SK-N-SH (cell line): ENCODE results near the gene CIB4. TPM values are rescaled to one million over a fixed set of nuclear protein-coding genes. Genes with fewer than 3 reads are reported as not detected.

ENCODE experiments used
- CTCF ChIA-PET: fragments of 300-600, 350-600 bp; formaldehyde crosslinking; extraction: SDS; loops from one replicate; lab custom pipeline; 2021; lab: Yijun Ruan, JAX
- POLR2A ChIA-PET: fragments of 350-600 bp; sonication (Branson Sonifier 250); formaldehyde crosslinking; extraction: SDS; loops from one replicate; lab custom pipeline; 2020; ENCODE audit warnings: antibody characterized with exemption, inconsistent platforms; lab: Yijun Ruan, JAX
- DNase-seq: peaks from one replicate; pipeline ENCODE4 v3.0.0; 2012
- H2AFZ ChIP-seq: fragments of 200-600 bp; sonication (generic); 2 replicates; pipeline ENCODE4 v1.8.1; 2016; ENCODE audit warnings: antibody characterized with exemption, mild to moderate bottlenecking, low read depth
- H3F3A ChIP-seq: fragments of 200-600 bp; sonication (generic); replicated peaks from 2 replicates; pipeline ENCODE3; 2016; ENCODE audit warnings: antibody characterized with exemption, mild to moderate bottlenecking; ENCODE audit not compliant: insufficient read depth
- H3K27ac ChIP-seq, 2 experiments: fragments of 200-500 bp in 1 of 2; fragments of 200-600 bp in 1 of 2; sonication (Bioruptor generic) in 1 of 2; sonication (generic), shearing (Covaris generic) in 1 of 2; 2 replicates each; pipeline versions ENCODE4 v1.5.1 to v1.6.1; 2014 to 2016; ENCODE audit warnings: low read depth in 2 of 2, inconsistent platforms in 1 of 2, low read length in 1 of 2, mild to moderate bottlenecking in 1 of 2, mixed read lengths in 1 of 2
- H3K27me3 ChIP-seq: fragments of 200-600 bp; sonication (generic), shearing (Covaris generic); 2 replicates; pipeline ENCODE4 v1.6.1; 2016; ENCODE audit warnings: mixed run types; ENCODE audit not compliant: insufficient read depth
- H3K36me3 ChIP-seq, 2 experiments: fragments of 200-500 bp in 1 of 2; fragments of 200-600 bp in 1 of 2; sonication (Bioruptor generic) in 1 of 2; sonication (generic) in 1 of 2; replicated peaks in 1 of 2; 2 replicates each; pipeline versions ENCODE3 to v1.5.1; 2014 to 2016; ENCODE audit warnings: low read length in 1 of 2, mild to moderate bottlenecking in 1 of 2; ENCODE audit not compliant: insufficient read depth in 2 of 2, control insufficient read depth in 1 of 2
- H3K4me1 ChIP-seq, 2 experiments: fragments of 200-500 bp in 1 of 2; fragments of 200-600 bp in 1 of 2; sonication (Bioruptor generic) in 1 of 2; sonication (generic), shearing (Covaris generic) in 1 of 2; 2 replicates each; pipeline versions ENCODE4 v1.5.1 to v1.6.1; 2014 to 2016; ENCODE audit warnings: low read depth in 1 of 2, low read length in 1 of 2, mixed run types in 1 of 2; ENCODE audit not compliant: insufficient read depth in 2 of 2, control insufficient read depth in 1 of 2
- H3K4me2 ChIP-seq: fragments of 200-600 bp; sonication (generic), shearing (Covaris generic); 2 replicates; pipeline ENCODE4 v1.6.1; 2017; ENCODE audit warnings: mixed run types
- H3K4me3 ChIP-seq, 2 experiments: fragments of 200-500 bp in 1 of 2; fragments of 200-600 bp in 1 of 2; sonication (Bioruptor generic) in 1 of 2; sonication (generic), shearing (Covaris generic) in 1 of 2; 2 replicates each; pipeline versions ENCODE4 v1.5.1 to v1.8.1; 2014 to 2016; ENCODE audit warnings: low read depth in 2 of 2, inconsistent platforms in 1 of 2, low read length in 1 of 2, mild to moderate bottlenecking in 1 of 2, mixed read lengths in 1 of 2, moderate library complexity in 1 of 2
- H3K79me2 ChIP-seq: fragments of 200-600 bp; sonication (generic); 2 replicates; pipeline ENCODE4 v1.8.1; 2017; ENCODE audit warnings: mild to moderate bottlenecking; ENCODE audit not compliant: insufficient read depth
- H3K9ac ChIP-seq: fragments of 200-600 bp; sonication (generic); 2 replicates; pipeline ENCODE4 v1.6.1; 2017; ENCODE audit warnings: mixed run types
- H3K9me2 ChIP-seq: fragments of 200-600 bp; sonication (generic); 2 replicates; pipeline ENCODE4 v1.6.1; 2017; ENCODE audit warnings: mixed run types
- H3K9me3 ChIP-seq: fragments of 200-600 bp; sonication (generic); 2 replicates; pipeline ENCODE4 v1.6.1; 2017; ENCODE audit warnings: mixed run types, mild to moderate bottlenecking, moderate library complexity
- H4K20me1 ChIP-seq: fragments of 200-600 bp; sonication (generic); 2 replicates; pipeline ENCODE4 v1.6.1; 2017; ENCODE audit warnings: mild to moderate bottlenecking, mixed run types; ENCODE audit not compliant: insufficient read depth
- CHD2 ChIP-seq: fragments of 150-350 bp; IDR thresholded peaks from 2 replicates; pipeline ENCODE4 v1.6.1; 2018; ENCODE audit warnings: low read length; ENCODE audit not compliant: partially characterized antibody
- EZH2phosphoT487 ChIP-seq: fragments of 200-600 bp; sonication (generic); IDR thresholded peaks from 2 replicates; pipeline ENCODE4 v1.6.1; 2017; ENCODE audit warnings: low read depth, mixed run types, mild to moderate bottlenecking, antibody characterized with exemption, moderate library complexity, borderline replicate concordance
- FOXJ3 ChIP-seq: sonication (generic); formaldehyde crosslinking; IDR thresholded peaks from 2 replicates; pipeline ENCODE4 v1.5.1; 2020; ENCODE audit warnings: mild to moderate bottlenecking, missing genetic modification reagents
- GATA2 ChIP-seq: sonication (generic); formaldehyde crosslinking; IDR thresholded peaks from 2 replicates; pipeline ENCODE4 v1.5.0; 2020; ENCODE audit warnings: mild to moderate bottlenecking, missing genetic modification reagents
- NFIC ChIP-seq: IDR thresholded peaks from 2 replicates; pipeline ENCODE4 v1.4.0; 2012; ENCODE audit warnings: borderline replicate concordance
- RAD21 ChIP-seq: IDR thresholded peaks from 2 replicates; pipeline ENCODE4 v1.6.1; 2012; ENCODE audit warnings: mild to moderate bottlenecking, low read length
- RFX5 ChIP-seq: IDR thresholded peaks from 2 replicates; pipeline ENCODE4 v1.6.1; 2012; ENCODE audit warnings: mild to moderate bottlenecking, improper control_type of control experiment, low read length
- RXRA ChIP-seq: IDR thresholded peaks from 2 replicates; pipeline ENCODE4 v1.4.0; 2012; ENCODE audit warnings: low read depth, mild to moderate bottlenecking, borderline replicate concordance
- YY1 ChIP-seq: IDR thresholded peaks from 2 replicates; pipeline ENCODE4 v1.4.0; 2012; ENCODE audit warnings: low read depth, mild to moderate bottlenecking
- WGBS: methylation state at CpG from one replicate; pipeline ENCODE4 v1.1.6; 2017; ENCODE audit warnings: low lambda C conversion rate; 5-methylcytosine and 5-hydroxymethylcytosine counted together
- polyA plus RNA-seq, 3 experiments: library from polyadenylated mRNA; depleted of rRNA; stranded (reverse); fragments of >200 nt; gene quantifications; 2 replicates each; pipeline ENCODE4 v1.2.3, GENCODE V29; 2012
- TF ChIP-seq, protein P1 (sequence below): IDR thresholded peaks from 2 replicates; pipeline ENCODE4 v1.6.1; 2012; ENCODE audit warnings: mild to moderate bottlenecking, low read depth, low read length, moderate library complexity
- TF ChIP-seq, protein P2 (sequence below): IDR thresholded peaks from 2 replicates; pipeline ENCODE4 v1.4.0; 2012; ENCODE audit warnings: low read depth, borderline replicate concordance

The CIB4 gene
- polyA plus RNA-seq, 1 of the 3 experiments (the other 2 are of a cell fraction): not detected

DNA sequence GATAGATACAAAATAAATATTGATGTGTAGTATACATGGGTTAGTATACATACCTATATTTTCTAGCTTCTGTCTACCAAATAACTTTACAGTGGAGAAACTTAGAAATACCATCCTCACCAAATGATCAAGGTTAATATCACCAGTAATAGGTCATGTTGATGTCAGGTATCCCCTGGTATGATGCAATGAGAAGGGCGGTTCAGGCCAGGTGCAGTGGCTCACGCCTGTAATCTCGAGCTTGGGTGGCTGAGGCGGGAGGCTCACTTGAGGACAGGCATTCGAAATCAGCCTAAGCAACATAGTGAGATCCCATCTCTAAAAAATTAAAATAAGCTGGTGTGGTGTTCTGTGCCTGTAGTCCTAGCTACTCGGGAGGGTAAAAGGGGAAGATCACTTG is 38.6 kb downstream of the CIB4 start:
- no peaks in the 10 kb centered on the region; a peak in 1 of 4 replicates for H3K4me1 ChIP-seq
- H3F3A ChIP-seq: no peaks in the 10 kb centered on the region
- H3K79me2 ChIP-seq: no peaks in the 10 kb centered on the region
- WGBS: 36% methylated on average over 6 of the region's 6 CpGs
- TF ChIP-seq NFIC (no peak), EZH2phosphoT487 (no peak), RAD21 (no peak), FOXJ3 (no peak)
- TF ChIP-seq, protein P1, sequence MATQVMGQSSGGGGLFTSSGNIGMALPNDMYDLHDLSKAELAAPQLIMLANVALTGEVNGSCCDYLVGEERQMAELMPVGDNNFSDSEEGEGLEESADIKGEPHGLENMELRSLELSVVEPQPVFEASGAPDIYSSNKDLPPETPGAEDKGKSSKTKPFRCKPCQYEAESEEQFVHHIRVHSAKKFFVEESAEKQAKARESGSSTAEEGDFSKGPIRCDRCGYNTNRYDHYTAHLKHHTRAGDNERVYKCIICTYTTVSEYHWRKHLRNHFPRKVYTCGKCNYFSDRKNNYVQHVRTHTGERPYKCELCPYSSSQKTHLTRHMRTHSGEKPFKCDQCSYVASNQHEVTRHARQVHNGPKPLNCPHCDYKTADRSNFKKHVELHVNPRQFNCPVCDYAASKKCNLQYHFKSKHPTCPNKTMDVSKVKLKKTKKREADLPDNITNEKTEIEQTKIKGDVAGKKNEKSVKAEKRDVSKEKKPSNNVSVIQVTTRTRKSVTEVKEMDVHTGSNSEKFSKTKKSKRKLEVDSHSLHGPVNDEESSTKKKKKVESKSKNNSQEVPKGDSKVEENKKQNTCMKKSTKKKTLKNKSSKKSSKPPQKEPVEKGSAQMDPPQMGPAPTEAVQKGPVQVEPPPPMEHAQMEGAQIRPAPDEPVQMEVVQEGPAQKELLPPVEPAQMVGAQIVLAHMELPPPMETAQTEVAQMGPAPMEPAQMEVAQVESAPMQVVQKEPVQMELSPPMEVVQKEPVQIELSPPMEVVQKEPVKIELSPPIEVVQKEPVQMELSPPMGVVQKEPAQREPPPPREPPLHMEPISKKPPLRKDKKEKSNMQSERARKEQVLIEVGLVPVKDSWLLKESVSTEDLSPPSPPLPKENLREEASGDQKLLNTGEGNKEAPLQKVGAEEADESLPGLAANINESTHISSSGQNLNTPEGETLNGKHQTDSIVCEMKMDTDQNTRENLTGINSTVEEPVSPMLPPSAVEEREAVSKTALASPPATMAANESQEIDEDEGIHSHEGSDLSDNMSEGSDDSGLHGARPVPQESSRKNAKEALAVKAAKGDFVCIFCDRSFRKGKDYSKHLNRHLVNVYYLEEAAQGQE: no peak
- H3K4me3 ChIP-seq: no peak overlapping the region
- H3K27ac ChIP-seq: no peak overlapping the region
- H3K36me3 ChIP-seq: no peaks in the 10 kb centered on the region
- no peak overlapping the region for H3K4me2 ChIP-seq
- no peak overlapping the region for H2AFZ ChIP-seq
- no peaks in the 10 kb centered on the region for H3K9me2 ChIP-seq
- peaks cover 6% of the 10 kb centered on the region; the same call in 1 of the 2 replicates for H3K27me3 ChIP-seq
- ChIA-PET POLR2A (no interaction called here), CTCF (interaction anchor here (2.1 to 18.4 kb wide), 5 partner anchors 8 to 136 kb away, joined by 4 to 944 read pairs (median 46); no protein-coding TSS in a partner anchor)
- H3K9ac ChIP-seq: no peak overlapping the region
- no peaks in the 10 kb centered on the region for H3K9me3 ChIP-seq
- H4K20me1 ChIP-seq: no peaks in the 10 kb centered on the region
- no peak for DNase-seq

DNA sequence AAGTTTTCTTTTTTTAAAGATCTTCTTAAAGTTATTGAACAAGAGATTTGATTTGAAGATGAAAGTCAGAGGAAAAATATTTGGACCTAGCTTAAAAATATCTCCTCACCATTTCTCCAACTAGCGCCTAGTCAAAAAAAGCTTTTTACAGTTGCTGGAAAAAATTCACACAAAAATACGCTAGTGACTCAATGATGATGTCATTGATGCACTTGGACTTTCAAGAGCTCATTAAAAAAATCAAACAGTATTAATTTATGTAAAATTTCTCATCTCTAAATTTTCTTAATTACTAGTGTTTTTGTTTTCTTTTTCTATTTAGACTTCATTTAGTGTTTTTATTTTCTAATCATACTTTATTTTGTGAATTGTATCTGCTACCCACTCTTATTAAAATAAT is 41.8 kb downstream of the CIB4 start:
- no peak for DNase-seq
- H3K9me3 ChIP-seq: no peaks in the 10 kb centered on the region
- no peaks in the 10 kb centered on the region for H4K20me1 ChIP-seq
- no peak overlapping the region for H3K9ac ChIP-seq
- no peak overlapping the region for H2AFZ ChIP-seq
- H3K4me2 ChIP-seq: no peak overlapping the region
- no peaks in the 10 kb centered on the region for H3K4me1 ChIP-seq
- H3K27me3 ChIP-seq: peaks cover 21% of the 10 kb centered on the region; the same call in 1 of the 2 replicates
- CTCF ChIA-PET: interaction anchor here (1.6 to 6.0 kb wide), 3 partner anchors 21 to 146 kb away, joined by 4 to 76 read pairs (median 50); no protein-coding TSS in a partner anchor
- no peaks in the 10 kb centered on the region for H3K36me3 ChIP-seq
- no peaks in the 10 kb centered on the region for H3K79me2 ChIP-seq
- no peaks in the 10 kb centered on the region for H3K9me2 ChIP-seq
- POLR2A ChIA-PET: interaction anchor here (1.3 kb wide), 1 partner anchor 141 kb away, joined by 4 read pairs; no protein-coding TSS in a partner anchor
- no peak overlapping the region for H3K27ac ChIP-seq
- TF ChIP-seq GATA2 (no peak), YY1 (no peak), CHD2 (no peak), NFIC (no peak), RXRA (no peak), RFX5 (no peak)
- TF ChIP-seq, protein P2, sequence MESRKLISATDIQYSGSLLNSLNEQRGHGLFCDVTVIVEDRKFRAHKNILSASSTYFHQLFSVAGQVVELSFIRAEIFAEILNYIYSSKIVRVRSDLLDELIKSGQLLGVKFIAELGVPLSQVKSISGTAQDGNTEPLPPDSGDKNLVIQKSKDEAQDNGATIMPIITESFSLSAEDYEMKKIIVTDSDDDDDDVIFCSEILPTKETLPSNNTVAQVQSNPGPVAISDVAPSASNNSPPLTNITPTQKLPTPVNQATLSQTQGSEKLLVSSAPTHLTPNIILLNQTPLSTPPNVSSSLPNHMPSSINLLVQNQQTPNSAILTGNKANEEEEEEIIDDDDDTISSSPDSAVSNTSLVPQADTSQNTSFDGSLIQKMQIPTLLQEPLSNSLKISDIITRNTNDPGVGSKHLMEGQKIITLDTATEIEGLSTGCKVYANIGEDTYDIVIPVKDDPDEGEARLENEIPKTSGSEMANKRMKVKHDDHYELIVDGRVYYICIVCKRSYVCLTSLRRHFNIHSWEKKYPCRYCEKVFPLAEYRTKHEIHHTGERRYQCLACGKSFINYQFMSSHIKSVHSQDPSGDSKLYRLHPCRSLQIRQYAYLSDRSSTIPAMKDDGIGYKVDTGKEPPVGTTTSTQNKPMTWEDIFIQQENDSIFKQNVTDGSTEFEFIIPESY: no peak
- TF ChIP-seq, protein P1: no peak
- TF ChIP-seq, all 33 proteins: peak for 0
- Histone ChIP-seq H3K4me3 (no peak overlapping the region), H3F3A (no peaks in the 10 kb centered on the region)
- 60% methylated on average over 2 of the region's 2 CpGs for WGBS
